Activated gamma-delta T cell treated with anti-CD3 and anti-CD28 coated beads, Interleukin-2, amount 50 U/mL, for 16 hours (primary cell): Measurements from ENCODE around the gene TYW1.
"Not testable (repeated sequence)": the region's sequence is repeated elsewhere in the genome, so short reads cannot be mapped to it uniquely, and the experiment has no call there.

Experiments
- DNase-seq: peaks from one replicate; pipeline ENCODE4 v3.0.0-alpha.2; 2020; ENCODE audit warnings: low read depth

The TYW1 gene

GRCh38 chr7:67130766-67131165 is 134.1 kb downstream of the TYW1 start:
- DNase-seq = not testable (repeated sequence)

- DNase-seq = not testable (repeated sequence)
These were observed 138.3 kb downstream of the TYW1 start for GRCh38 chr7:67134912-67135311.

GRCh38 chr7:67135617-67136486 is 139.2 kb downstream of the TYW1 start:
- not testable (repeated sequence) for DNase-seq

- DNase-seq = not testable (repeated sequence)
These were observed 140.9 kb downstream of the TYW1 start for GRCh38 chr7:67137489-67137888.

- not testable (repeated sequence) for DNase-seq
These were observed 143.2 kb downstream of the TYW1 start for GRCh38 chr7:67139876-67140275.

GRCh38 chr7:67141001-67141400 is 144.4 kb downstream of the TYW1 start:
- not testable (repeated sequence) for DNase-seq

GRCh38 chr7:67143091-67143786 is 146.6 kb downstream of the TYW1 start:
- DNase-seq = not testable (repeated sequence)

GRCh38 chr7:67145581-67146193 is 149.1 kb downstream of the TYW1 start:
- DNase-seq = not testable (repeated sequence)

GRCh38 chr7:67149131-67149530 is 152.5 kb downstream of the TYW1 start:
- not testable (repeated sequence) for DNase-seq

GRCh38 chr7:67154374-67154773 is 157.7 kb downstream of the TYW1 start:
- not testable (repeated sequence) for DNase-seq

GRCh38 chr7:67156064-67156463 is 159.4 kb downstream of the TYW1 start:
- not testable (repeated sequence) for DNase-seq

GRCh38 chr7:67163285-67163684 is 166.7 kb downstream of the TYW1 start:
- not testable (repeated sequence) for DNase-seq

- not testable (repeated sequence) for DNase-seq
These were observed 174.5 kb downstream of the TYW1 start for GRCh38 chr7:67171151-67171550.

GRCh38 chr7:67176730-67177129 is 180.1 kb downstream of the TYW1 start:
- not testable (repeated sequence) for DNase-seq

- DNase-seq = not testable (repeated sequence)
These were observed 182.5 kb downstream of the TYW1 start for GRCh38 chr7:67178915-67179688.

GRCh38 chr7:67182956-67183750 is 186.5 kb downstream of the TYW1 start:
- DNase-seq = not testable (repeated sequence)

- not testable (repeated sequence) for DNase-seq
These were observed 188.5 kb downstream of the TYW1 start for GRCh38 chr7:67184912-67185659.

- not testable (repeated sequence) for DNase-seq
These were observed 189.1 kb downstream of the TYW1 start for GRCh38 chr7:67185660-67186129.

GRCh38 chr7:67189160-67189559 is 192.5 kb downstream of the TYW1 start:
- not testable (repeated sequence) for DNase-seq
